GM13977 (cell line): ENCODE results near the gene ZBTB42.

Source experiments
- DNase-seq: peaks from one replicate; pipeline ENCODE4 v3.0.0; 2012; ENCODE audit warnings: low spot score
- in situ Hi-C: fragments of 300-500 bp; cut with MboI; formaldehyde crosslinking; loops from one replicate; pipeline ENCODE4 v1.12.0; 2022; ENCODE audit warnings: low sequenced_read_pairs, low pct_unique_long_range_greater_than_20kb, mixed read lengths, inconsistent platforms; ENCODE audit not compliant: unreplicated experiment
- TF ChIP-seq, protein P1 (sequence below): IDR thresholded peaks from 2 replicates; pipeline ENCODE4 v1.5.1; 2012; ENCODE audit warnings: mild to moderate bottlenecking, control low read depth; ENCODE audit not compliant: insufficient read depth; ENCODE audit errors: extremely low read depth, missing control alignments

The ZBTB42 gene

DNA sequence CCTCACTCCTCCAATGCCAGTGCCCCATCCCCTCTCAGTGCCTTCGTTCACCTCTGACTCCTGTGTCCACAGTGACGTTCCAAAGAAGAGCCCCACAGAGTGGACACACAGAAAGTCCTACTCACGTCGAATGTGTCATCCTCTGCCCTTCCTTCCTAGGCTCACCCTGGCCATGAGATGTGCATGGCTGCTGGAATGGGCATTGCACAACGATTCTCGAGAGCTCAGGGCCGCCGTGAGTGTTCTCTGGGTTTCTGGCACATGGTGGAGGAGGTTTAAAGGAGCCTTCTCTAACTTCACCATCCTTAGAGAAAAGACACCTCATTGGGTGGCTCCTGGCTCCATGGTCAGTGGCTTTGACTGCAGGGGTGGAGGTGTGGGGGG lies 51.4 kb downstream of the ZBTB42 start:
- in situ Hi-C loops = no loop called here
- no peak for DNase-seq
- TF ChIP-seq, protein P1, sequence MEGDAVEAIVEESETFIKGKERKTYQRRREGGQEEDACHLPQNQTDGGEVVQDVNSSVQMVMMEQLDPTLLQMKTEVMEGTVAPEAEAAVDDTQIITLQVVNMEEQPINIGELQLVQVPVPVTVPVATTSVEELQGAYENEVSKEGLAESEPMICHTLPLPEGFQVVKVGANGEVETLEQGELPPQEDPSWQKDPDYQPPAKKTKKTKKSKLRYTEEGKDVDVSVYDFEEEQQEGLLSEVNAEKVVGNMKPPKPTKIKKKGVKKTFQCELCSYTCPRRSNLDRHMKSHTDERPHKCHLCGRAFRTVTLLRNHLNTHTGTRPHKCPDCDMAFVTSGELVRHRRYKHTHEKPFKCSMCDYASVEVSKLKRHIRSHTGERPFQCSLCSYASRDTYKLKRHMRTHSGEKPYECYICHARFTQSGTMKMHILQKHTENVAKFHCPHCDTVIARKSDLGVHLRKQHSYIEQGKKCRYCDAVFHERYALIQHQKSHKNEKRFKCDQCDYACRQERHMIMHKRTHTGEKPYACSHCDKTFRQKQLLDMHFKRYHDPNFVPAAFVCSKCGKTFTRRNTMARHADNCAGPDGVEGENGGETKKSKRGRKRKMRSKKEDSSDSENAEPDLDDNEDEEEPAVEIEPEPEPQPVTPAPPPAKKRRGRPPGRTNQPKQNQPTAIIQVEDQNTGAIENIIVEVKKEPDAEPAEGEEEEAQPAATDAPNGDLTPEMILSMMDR = no peak
